Skeletal muscle cell (primary cell): Measurements from ENCODE around the gene ANKRD53.
"Not testable (repeated sequence)": the region's sequence is repeated elsewhere in the genome, so short reads cannot be mapped to it uniquely, and the experiment has no call there.

ENCODE experiments used
- DNase-seq: peaks from one replicate; pipeline ENCODE4 v3.0.0-alpha.2; 2010; ENCODE audit warnings: low read depth
- H3K4me3 ChIP-seq: 2 replicates; pipeline ENCODE4 v1.5.1; 2011; ENCODE audit warnings: low read depth, mild to moderate bottlenecking, control low read depth, low read length, moderate library complexity

ANKRD53 gene

DNA sequence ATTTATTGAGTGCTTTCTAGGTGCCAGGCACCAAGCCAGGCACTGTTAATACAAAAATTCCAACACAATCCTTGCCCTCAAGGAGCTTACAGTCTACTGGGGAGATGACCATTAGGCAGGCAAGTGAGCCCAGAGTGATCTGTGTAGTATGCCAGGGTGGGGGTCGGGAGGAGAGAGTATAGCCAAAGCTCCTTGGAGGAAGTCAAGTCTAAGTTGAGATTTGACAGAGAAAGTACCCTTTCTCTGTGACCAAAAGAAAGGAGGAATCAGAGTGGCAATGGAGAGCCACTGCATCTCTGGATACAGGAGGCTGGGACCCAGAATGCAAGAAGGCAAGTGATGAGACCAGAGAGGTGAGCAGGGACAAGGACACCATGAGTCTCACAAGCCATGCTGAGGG is 7.5 kb downstream of the ANKRD53 start:
- no peak for DNase-seq
- H3K4me3 ChIP-seq = no peak overlapping the region

DNA sequence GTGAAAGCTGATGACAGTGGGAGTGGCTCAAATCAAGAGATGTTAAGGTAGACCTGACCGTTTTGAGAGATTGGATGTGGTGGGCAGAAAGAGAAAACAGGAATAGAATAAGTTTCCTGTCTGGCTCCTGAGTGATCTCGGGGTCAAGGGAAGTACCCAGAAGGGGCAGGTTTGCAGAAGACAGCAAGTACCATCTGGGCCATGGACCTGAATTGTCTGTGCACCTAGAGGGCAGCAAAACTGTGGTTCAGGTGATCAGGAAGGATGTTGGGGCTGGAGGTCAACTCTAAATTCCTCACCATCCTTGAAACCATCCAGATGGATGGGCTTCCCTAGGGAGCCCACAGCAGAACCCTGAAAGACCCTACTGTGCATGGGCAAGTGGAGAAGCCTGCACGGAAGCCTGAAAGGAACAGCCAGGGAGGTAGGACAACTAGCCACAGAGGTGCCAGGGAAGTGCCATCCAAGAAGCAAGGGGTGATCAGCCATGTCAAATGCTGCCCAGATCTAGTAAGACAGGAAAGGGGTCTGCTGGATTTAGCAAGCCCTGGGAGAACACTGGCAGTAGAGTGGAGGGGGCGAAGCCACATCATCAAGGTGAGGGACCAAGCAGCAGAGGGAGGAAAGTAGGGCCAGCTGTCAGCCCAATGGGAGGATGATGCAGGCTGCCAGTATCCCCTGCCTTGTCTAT is 8.2 kb downstream of the ANKRD53 start:
- no peak for DNase-seq
- no peak overlapping the region for H3K4me3 ChIP-seq

- H3K4me3 ChIP-seq = no peak overlapping the region
- DNase-seq = no peak
These were observed 9.0 kb downstream of the ANKRD53 start for GRCh38 chr2:70987386-70987785.

DNA sequence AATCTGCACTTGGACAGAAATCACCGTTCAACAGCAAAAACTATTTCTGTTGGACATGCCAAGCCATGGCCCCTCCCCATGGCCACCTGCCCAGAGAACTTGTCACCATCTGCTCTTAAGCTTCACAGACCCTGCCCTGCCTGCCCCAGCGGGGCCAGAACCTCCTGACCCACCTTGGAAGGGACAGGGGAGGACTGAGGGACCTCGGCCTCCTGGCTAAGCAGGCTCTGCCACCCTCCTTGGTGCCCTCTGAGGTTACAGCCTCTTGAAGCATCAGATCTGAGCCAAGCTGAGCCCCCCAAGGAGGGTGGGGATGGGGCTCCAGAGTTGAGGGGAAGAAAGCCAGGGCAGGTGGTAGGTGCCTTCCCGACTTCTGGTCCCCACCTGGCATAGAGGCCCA is 9.7 kb downstream of the ANKRD53 start:
- no peak for DNase-seq
- H3K4me3 ChIP-seq = no peak overlapping the region

DNA sequence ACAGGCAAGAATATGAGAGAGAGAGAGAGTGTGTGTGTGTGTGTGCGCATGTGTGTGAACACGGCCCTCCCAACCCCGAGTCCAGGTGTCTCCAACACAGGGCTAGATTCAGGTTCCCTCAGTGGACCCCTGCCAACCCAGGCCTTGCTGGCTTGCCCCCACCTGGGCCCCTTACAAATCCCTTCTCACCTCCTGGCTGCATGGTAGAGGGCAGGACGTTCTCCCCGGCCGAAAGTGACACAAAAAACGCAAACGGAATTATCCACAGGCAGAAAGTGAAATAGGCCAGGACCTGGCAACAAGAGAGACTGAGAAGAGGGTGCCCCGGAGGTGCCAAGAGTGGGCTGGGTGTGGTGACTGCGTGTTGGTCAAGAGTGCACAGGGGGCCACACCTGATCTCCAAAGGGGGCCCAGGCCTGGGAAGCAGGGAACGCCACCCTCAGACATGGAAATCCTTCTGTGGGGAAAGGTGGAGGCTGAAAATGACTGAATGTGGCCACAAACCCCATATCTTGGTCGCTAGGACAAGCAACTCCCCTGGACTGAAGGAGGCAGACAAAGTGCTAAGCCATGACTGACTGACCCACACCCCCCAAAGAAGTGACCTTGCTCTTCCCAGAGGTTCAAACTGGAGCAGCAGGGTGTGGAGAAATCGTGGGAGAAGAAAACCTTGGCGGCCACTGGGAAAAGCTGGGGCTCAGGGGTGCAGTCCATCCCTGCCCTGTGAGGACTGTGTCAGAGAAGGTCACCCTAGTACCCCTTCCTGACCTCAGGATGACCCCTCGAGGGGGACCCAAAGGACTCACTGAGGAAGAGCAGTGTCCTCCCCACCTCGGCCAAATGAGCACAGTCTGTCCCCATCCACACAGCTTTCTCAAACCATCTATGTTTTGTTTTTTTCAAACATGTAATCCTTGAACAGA is 10.6 kb downstream of the ANKRD53 start:
- H3K4me3 ChIP-seq = no peak overlapping the region
- DNase-seq = no peak

- no peak overlapping the region for H3K4me3 ChIP-seq
- no peak for DNase-seq
These were observed 11.8 kb downstream of the ANKRD53 start for GRCh38 chr2:70990216-70990615.

DNA sequence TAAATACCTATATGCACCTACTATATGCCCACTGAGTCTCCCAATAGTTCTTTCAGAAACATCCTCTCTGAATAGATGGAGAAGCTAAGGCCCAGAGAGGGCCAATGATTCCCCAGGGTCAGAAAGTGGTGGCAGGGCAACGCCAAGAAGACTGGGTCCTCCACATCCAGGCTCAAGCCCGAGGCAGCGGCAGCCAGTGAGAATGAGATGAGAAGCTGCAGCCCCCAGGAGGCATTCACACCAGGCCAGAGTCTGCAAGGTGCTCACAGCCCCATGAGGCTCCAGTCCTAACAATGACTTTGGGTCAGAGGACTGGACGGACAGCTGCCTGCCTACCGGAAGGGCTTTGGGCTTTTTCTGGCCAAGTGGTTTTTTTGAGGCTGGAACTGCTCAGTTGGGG is 12.7 kb downstream of the ANKRD53 start:
- no peak for DNase-seq
- H3K4me3 ChIP-seq = no peak overlapping the region

- DNase-seq = no peak
- no peak overlapping the region for H3K4me3 ChIP-seq
These were observed 13.3 kb downstream of the ANKRD53 start for GRCh38 chr2:70991742-70992141.

DNA sequence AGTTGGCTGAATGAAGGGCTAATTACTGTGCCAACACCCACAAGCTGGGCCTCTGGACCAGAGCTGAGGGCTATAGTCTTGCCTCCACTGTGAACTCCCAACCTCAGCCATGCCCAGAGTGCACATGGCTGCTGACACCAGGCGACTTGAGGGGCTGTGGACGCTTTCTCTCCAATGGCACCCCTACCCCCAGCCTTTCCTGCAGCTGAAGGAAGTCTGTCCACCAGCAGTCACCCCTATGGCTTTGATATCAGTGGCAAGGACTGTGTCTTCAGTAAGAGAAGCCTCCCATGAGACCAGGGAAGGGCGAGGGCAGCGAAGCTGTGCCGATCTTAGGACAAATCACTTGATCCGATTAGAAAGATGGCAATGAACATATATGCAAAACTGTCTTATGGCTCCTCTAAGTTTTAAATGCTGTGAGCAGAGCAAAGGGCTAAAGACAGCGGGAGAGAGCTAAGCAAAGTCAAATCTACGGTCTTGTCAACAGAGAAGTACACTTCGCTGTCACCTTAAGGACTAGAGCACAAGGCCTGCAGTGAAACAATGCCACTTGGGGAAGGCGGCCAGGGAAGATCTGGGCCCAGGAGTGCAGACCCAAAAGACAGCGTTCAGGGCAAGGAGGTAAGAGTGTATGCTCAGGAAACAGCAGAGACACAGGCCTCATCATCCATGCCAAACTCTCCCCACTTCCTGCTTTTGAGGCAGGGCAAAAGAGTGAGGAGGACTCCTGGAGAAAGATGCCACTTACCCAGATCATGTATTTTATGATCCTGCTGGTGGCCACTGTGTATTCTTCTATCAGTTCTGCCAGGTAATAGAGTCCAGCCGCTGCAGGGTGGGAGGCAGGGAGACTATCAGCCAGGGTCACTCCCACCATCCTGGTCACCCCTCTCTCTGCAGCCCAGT is 14.8 kb downstream of the ANKRD53 start:
- no peak for DNase-seq
- H3K4me3 ChIP-seq = peak overlapping the region; percentile 90

- no peak for DNase-seq
- peak overlapping the region; percentile 90 for H3K4me3 ChIP-seq
These were observed 15.7 kb downstream of the ANKRD53 start for GRCh38 chr2:70994009-70994698.

- peak; percentile 41 for DNase-seq
- H3K4me3 ChIP-seq = peak within 1 kb of the TSS; percentile 90
These were observed 16.4 kb downstream of the ANKRD53 start, which contains the start of gene TEX261 for GRCh38 chr2:70994699-70995425. TSS of gene TEX261 (minus strand) at chr2:70994873. CDS start at chr2:70994757, 116 bp downstream.

- H3K4me3 ChIP-seq = peak overlapping the region; percentile 90
- DNase-seq = no peak
These were observed 16.9 kb downstream of the ANKRD53 start for GRCh38 chr2:70995426-70995729.

DNA sequence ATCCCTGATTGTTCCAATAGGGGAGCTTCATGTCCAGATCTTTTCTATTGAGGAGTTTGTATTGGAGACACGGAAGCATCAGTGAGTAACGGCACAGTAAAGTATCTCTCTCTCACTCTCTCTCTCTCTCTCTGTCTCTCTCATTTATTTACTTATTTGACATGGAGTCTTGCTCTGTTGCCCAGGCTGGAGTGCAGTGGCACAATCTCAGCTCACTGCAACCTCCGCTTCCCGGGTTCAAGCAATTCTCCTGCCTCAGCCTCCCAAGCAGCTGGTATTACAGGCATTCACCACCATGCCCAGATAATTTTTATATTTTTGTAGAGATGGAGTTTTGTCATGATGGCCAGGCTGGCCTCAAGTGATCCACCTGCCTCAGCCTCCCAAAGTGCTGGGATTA is 20.5 kb downstream of the ANKRD53 start:
- H3K4me3 ChIP-seq, DNase-seq: not testable (repeated sequence)

- H3K4me3 ChIP-seq = no peak overlapping the region
- DNase-seq = no peak
These were observed 20.9 kb downstream of the ANKRD53 start for GRCh38 chr2:70999362-70999761.

DNA sequence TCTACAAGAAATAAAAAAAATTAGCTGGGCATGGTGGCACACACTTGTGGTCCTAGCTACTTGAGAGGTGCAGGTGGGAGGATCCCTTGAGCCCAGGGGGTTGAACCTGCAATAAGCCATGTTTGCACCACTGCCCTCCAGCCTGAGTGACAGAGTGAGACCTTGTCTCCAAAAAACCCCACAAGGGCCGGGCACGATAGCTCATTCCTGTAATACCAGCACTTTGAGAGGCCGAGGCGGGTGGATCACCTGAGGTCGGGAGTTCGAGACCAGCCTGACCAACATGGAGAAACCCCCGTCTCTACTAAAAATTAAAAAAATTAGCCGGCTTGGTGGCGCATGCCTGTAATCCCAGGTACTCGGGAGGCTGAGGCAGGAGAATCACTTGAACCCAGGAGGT is 21.5 kb downstream of the ANKRD53 start:
- not testable (repeated sequence) for DNase-seq

DNA sequence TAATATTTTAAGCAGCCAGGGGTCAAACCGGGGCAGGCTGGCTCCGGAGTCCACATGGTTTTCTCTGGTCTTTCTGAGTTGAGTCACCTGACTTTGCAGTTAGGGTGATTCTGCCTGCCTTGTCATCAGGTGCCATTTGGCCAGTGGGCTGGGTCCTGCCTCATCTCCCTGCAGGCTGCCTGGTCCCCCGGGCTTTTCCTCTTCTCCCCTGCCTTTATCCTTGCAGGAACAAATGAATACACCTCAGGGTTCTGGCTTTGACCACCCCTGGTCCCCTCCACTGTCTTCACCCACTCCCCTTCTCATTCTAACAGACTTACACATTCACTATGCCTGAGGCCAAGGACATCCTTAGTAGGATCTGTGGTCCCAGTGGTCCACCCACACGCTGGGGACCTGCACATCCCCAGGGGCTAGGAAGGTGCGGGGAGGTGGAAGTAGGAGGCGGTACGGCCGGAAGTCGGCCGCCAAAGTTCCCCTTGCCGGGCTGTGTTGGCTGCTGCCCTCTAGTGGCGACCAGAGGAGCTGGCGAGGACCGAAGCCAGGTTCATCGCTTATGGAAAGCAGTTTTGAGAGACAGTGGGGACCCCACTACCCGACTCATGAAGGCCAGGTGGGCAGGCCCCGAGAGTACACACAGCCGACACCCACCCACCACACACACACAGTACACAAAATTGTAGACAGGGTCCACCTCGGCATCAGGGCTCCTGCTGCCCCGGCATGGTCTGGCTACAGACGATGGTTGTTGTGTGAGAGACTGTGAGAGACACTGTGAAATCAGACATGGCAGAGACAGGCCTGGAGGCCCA is 22.6 kb downstream of the ANKRD53 start:
- DNase-seq = no peak
- H3K4me3 ChIP-seq = peak overlapping the region; percentile 21

More for the DNA sequence above, 21.5 kb downstream of the ANKRD53 start:
- not testable (repeated sequence) for H3K4me3 ChIP-seq

- DNase-seq = no peak
- H3K4me3 ChIP-seq = no peak overlapping the region
These were observed 23.1 kb downstream of the ANKRD53 start for GRCh38 chr2:71001592-71001927.

GRCh38 chr2:71001981-71002570 is 23.6 kb downstream of the ANKRD53 start:
- no peak for DNase-seq
- H3K4me3 ChIP-seq = no peak overlapping the region
